Activated CD8-positive, alpha-beta T cell treated with anti-CD3 and anti-CD28 coated beads, Interleukin-2, amount 10 ng/mL, durations not matched to agents 7 days and 5 days (primary cell): ENCODE results near the gene FAM117A. TPM values are rescaled to one million over a fixed set of nuclear protein-coding genes. Genes with fewer than 3 reads are reported as not detected.
"Not testable (repeated sequence)": the region's sequence is repeated elsewhere in the genome, so short reads cannot be mapped to it uniquely, and the experiment has no call there.

Experiments used
- ATAC-seq: fragments of 150-1000 bp; cut with Tn5 transposase; one replicate; pipeline ENCODE4 v1.10.0; 2021; ENCODE audit warnings: moderate library complexity
- CTCF ChIA-PET: fragments of 350-600 bp; sonication (Branson Sonifier 250); formaldehyde crosslinking; loops from one replicate; lab custom pipeline; 2021; ENCODE audit warnings: antibody characterized with exemption; lab: Charles Lee
- POLR2A ChIA-PET: fragments of 350-600 bp; sonication (Branson Sonifier 250); formaldehyde crosslinking; loops from one replicate; lab custom pipeline; 2021; ENCODE audit warnings: antibody characterized with exemption; lab: Charles Lee
- DNase-seq: peaks from one replicate; pipeline ENCODE4 v3.0.0-alpha.2; 2020
- H3K27ac Mint-ChIP-seq: one replicate; pipeline ENCODE4 v1.8.0; 2021; ENCODE audit warnings: mild to moderate bottlenecking, mixed read lengths
- H3K27me3 Mint-ChIP-seq: one replicate; pipeline ENCODE4 v1.8.0; 2021; ENCODE audit warnings: low read depth, mixed read lengths
- H3K36me3 Mint-ChIP-seq: one replicate; pipeline ENCODE4 v1.8.0; 2021; ENCODE audit warnings: low read depth, mixed read lengths
- H3K4me1 Mint-ChIP-seq: one replicate; pipeline ENCODE4 v1.8.0; 2021; ENCODE audit warnings: low read depth, mixed read lengths
- H3K4me3 Mint-ChIP-seq: one replicate; pipeline ENCODE4 v1.8.0; 2021; ENCODE audit warnings: mild to moderate bottlenecking, mixed read lengths
- H3K9me3 Mint-ChIP-seq: one replicate; pipeline ENCODE4 v1.8.0; 2022; ENCODE audit warnings: mixed read lengths; ENCODE audit not compliant: insufficient read depth
- total RNA-seq, 2 experiments: library from RNA; stranded (reverse); gene quantifications; one replicate each; pipeline ENCODE4 v1.2.3, GENCODE V29; 2021

Gene FAM117A
- total RNA-seq, 2 experiments from 2014 or later = 20.8 to 23.5 TPM

DNA sequence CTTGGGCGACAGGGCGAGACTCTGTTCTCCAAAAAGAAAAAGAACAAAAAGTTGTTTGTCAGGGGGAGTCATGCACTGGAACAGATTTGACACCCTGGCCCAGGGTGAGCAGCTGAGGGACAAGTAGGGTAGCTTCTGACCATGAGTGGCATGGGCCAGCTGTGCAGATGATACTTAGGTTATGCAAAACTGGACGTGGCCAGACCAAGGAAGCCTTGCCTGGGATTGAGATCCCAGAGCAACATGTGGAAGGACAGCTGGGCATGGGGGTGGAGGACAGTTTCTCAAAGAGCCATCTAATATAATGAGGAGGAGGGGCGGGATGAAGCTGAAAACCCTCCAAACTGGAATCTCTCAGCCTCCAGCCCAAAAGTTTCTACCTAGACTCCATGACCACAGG is 36.6 kb downstream of the FAM117A start:
- peaks cover 51% of the 10 kb centered on the region for H3K36me3 Mint-ChIP-seq
- ATAC-seq = no peak
- H3K9me3 Mint-ChIP-seq = no peaks in the 10 kb centered on the region
- ChIA-PET POLR2A (interaction anchor here (1.3 kb wide), 1 partner anchor 12 kb away, joined by 4 read pairs; no protein-coding TSS in a partner anchor), CTCF (interaction anchor here (1.3 to 1.6 kb wide), 2 partner anchors 10 to 18 kb away, joined by 5 read pairs; no protein-coding TSS in a partner anchor)
- peak overlapping the region; percentile 34 for H3K27ac Mint-ChIP-seq
- DNase-seq = no peak
- H3K27me3 Mint-ChIP-seq = no peaks in the 10 kb centered on the region
- H3K4me3 Mint-ChIP-seq = no peak overlapping the region
- H3K4me1 Mint-ChIP-seq = peaks cover 34% of the 10 kb centered on the region

DNA sequence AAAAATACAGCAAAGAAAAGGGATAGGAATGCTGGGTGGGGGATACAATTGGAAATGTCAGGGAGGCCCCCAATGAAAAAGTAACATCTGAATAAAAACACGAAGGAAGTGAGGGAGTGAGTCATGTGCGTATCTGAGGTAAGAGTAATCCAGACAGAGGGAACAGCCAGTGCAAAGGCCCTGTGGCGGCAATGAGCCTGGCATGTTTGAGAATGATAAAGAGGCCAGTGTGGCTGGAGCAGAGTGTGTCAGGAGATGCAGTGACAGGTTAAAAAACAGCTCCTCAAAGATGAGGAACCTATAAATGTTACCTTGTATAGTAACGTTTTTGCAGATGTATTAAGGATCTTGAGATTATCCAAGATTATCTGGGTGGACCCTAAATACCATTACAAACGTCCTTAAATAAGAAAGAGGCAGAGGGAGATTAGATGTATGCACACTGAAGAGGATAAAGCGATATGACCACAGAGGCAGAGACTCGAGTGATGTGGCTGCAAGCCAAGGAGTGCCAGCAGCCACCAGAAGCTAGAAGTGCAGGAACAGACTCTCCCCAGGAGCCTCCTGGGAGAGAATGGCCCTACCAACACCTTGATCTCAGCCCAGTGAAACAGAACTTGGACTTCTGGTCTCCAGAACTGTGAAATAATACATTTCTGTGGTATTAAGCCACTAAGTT is 38.3 kb downstream of the FAM117A start:
- H3K4me3 Mint-ChIP-seq = no peak overlapping the region
- no peaks in the 10 kb centered on the region for H3K27me3 Mint-ChIP-seq
- ChIA-PET POLR2A (no interaction called here), CTCF (no interaction called here)
- peaks cover 27% of the 10 kb centered on the region for H3K4me1 Mint-ChIP-seq
- no peaks in the 10 kb centered on the region for H3K9me3 Mint-ChIP-seq
- DNase-seq = no peak
- peaks cover 44% of the 10 kb centered on the region for H3K36me3 Mint-ChIP-seq
- peak overlapping the region; percentile 26 for H3K27ac Mint-ChIP-seq
- no peak for ATAC-seq

DNA sequence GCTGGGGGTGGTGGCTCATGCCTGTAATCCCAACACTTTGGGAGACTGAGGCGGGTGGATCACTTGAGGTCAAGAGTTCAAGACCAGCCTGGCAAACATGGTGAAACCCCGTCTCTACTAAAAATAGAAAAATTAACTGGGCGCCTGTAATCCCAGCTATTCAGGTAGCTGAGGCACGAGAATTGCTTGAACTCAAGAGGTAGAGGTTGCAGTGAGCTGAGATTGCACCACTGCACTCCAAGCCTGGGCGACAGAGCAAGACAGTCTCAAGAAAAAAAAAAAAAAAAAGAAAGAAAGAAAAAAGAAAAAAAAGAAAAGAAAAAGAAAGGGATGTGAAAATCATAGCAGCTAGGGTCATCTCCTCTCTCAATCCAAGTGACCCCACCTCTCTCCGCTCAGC is 39.4 kb downstream of the FAM117A start:
- CTCF ChIA-PET, H3K27ac Mint-ChIP-seq, DNase-seq, ATAC-seq, H3K4me3 Mint-ChIP-seq, H3K27me3 Mint-ChIP-seq, H3K9me3 Mint-ChIP-seq: not testable (repeated sequence)
- peaks cover 43% of the 10 kb centered on the region for H3K36me3 Mint-ChIP-seq
- peaks cover 19% of the 10 kb centered on the region for H3K4me1 Mint-ChIP-seq
- POLR2A ChIA-PET = interaction anchor here (1.1 kb wide), 1 partner anchor 15 kb away, joined by 3 read pairs; no protein-coding TSS in a partner anchor

DNA sequence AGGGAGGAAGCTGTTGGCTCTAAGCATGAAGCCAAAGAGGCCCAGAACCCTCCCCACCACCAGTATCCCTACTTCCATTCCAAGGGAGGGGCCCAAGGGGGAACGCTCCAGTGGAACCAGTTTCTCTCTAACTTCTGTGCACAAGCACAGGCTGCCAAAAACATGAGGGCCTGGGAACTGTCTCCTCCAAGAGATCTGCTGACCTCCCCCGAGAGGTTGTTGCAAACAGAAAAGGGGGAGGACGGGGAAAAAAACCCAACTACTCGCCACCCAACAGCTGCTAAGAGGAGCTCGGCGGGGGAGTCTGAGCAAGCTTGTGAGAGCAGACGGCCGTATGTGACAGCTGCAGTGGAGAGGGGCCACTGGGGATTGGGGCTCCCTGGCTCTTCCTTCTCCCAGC is 40.5 kb downstream of the FAM117A start:
- DNase-seq (no peak), ATAC-seq (no peak)
- H3K9me3 Mint-ChIP-seq = no peaks in the 10 kb centered on the region
- peaks cover 10% of the 10 kb centered on the region for H3K4me1 Mint-ChIP-seq
- peaks cover 40% of the 10 kb centered on the region for H3K36me3 Mint-ChIP-seq
- no peaks in the 10 kb centered on the region for H3K27me3 Mint-ChIP-seq
- CTCF ChIA-PET = no interaction called here
- H3K27ac Mint-ChIP-seq = peak overlapping the region; percentile 29
- no peak overlapping the region for H3K4me3 Mint-ChIP-seq
- POLR2A ChIA-PET = interaction anchor here (1.1 kb wide), 1 partner anchor 16 kb away, joined by 3 read pairs; no protein-coding TSS in a partner anchor

DNA sequence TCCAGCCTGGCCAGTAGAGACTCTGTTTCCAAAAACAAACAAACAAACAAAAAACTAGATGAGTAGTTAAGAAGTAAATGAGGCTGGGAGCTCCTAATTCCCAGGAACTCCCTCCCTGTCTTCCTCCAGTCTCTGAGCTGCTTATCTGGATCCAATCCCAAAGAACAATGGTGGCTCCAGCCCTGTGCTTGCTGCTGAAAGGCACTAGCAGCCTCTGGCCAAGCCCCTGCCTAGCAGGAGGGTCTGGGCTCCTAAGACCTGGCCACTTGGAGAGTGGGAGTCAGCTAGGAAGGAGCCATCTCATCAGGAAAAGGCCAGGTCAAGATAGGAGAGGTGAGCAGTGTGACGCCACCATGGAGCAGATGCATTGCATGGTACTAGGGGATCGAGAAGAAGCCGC is 41.9 kb downstream of the FAM117A start:
- no peak for DNase-seq
- no peak overlapping the region for H3K4me3 Mint-ChIP-seq
- no peak for ATAC-seq
- CTCF ChIA-PET = interaction anchor here (1.2 to 1.6 kb wide), 2 partner anchors 14 to 152 kb away, joined by 3 to 7 read pairs; no protein-coding TSS in a partner anchor
- POLR2A ChIA-PET = interaction anchor here (1.1 kb wide), 1 partner anchor 13 kb away, joined by 3 read pairs; no protein-coding TSS in a partner anchor
- H3K27me3 Mint-ChIP-seq = no peaks in the 10 kb centered on the region
- peaks cover 43% of the 10 kb centered on the region for H3K36me3 Mint-ChIP-seq
- peak overlapping the region; percentile 3 for H3K27ac Mint-ChIP-seq
- H3K9me3 Mint-ChIP-seq = no peaks in the 10 kb centered on the region
- peaks cover 13% of the 10 kb centered on the region for H3K4me1 Mint-ChIP-seq

DNA sequence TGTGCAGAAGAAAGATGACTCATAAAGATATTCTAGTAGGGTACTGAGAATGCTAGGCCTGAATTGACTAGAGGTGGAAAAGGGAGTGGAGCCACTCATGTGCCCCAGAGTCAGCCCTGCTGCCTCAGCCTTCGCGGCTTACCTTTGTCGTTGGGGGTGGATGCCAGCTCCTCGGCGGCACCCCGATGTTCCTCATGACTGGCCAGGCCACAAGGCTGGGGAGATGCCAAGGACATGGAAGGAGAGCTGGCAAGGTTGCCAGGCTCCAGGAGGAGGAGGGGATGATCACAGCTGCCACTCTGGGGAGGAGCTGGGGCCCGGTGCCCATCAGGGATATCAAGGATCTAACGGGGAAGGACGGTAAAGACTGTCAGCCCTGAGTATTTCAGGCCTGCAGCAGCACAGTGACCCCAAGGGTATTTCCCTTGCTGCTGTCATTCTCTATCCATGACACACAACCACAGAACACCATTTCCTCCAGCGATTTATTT is 46.5 kb downstream of the FAM117A start:
- Mint-ChIP-seq H3K9me3 (no peaks in the 10 kb centered on the region), H3K4me3 (no peak overlapping the region), H3K4me1 (peaks cover 34% of the 10 kb centered on the region), H3K27ac (peak overlapping the region; percentile 73), H3K36me3 (peaks cover 56% of the 10 kb centered on the region), H3K27me3 (no peaks in the 10 kb centered on the region)
- ChIA-PET POLR2A (interaction anchor here (1.1 to 1.3 kb wide), 2 partner anchors 10 to 71 kb away, joined by 3 read pairs; partner anchors contain the start of genes KAT7 and SLC35B1), CTCF (interaction anchor here (0.6 to 2.0 kb wide), 5 partner anchors 9 to 282 kb away, joined by 4 to 9 read pairs (median 5); partner anchors contain the start of genes NXPH3 and SLC35B1)
- no peak for DNase-seq
- ATAC-seq = no peak

DNA sequence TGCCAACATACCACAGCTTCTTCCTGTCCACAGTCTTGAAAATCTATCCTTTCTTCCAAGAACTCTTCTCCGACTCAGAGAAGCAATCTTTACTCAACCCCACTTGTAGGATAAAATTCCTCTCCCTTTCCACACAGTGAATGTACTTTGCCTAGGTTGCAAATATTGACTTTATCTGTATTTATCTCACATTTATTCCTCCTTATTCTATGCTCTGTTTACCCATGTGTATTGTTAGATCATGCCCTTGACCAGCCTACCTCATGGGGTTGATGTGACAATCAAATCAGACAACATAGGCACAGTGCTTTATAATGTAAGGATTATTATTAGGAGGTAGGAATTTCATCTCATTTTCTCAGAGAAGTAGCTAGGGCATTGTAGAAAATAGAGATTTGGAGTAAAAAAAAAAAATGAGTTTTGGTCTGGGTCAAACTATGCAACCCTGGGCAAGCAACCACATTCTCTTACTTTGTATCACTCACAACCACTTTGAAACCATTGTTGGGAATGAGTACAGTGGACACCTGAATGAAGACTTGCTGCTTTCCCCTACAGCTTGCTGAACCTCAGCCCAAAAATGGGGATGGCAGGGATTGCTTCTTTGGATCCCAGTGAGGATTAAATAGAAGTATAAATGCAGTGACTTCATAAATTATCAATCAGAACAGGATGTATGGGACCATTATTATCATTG is 47.1 kb downstream of the FAM117A start:
- H3K27me3 Mint-ChIP-seq = no peaks in the 10 kb centered on the region
- H3K36me3 Mint-ChIP-seq = peaks cover 56% of the 10 kb centered on the region
- ChIA-PET CTCF (interaction anchor here (0.6 to 2.3 kb wide), 9 partner anchors 8 to 282 kb away, joined by 4 to 14 read pairs (median 6); partner anchors contain the start of genes NXPH3 and SLC35B1), POLR2A (interaction anchor here (0.6 to 1.3 kb wide), 3 partner anchors 9 to 71 kb away, joined by 3 read pairs; partner anchors contain the start of genes KAT7 and SLC35B1)
- H3K4me3 Mint-ChIP-seq = no peak overlapping the region
- peak overlapping the region; percentile 50 for H3K27ac Mint-ChIP-seq
- peaks cover 34% of the 10 kb centered on the region for H3K4me1 Mint-ChIP-seq
- H3K9me3 Mint-ChIP-seq = no peaks in the 10 kb centered on the region
- DNase-seq (no peak), ATAC-seq (no peak)

DNA sequence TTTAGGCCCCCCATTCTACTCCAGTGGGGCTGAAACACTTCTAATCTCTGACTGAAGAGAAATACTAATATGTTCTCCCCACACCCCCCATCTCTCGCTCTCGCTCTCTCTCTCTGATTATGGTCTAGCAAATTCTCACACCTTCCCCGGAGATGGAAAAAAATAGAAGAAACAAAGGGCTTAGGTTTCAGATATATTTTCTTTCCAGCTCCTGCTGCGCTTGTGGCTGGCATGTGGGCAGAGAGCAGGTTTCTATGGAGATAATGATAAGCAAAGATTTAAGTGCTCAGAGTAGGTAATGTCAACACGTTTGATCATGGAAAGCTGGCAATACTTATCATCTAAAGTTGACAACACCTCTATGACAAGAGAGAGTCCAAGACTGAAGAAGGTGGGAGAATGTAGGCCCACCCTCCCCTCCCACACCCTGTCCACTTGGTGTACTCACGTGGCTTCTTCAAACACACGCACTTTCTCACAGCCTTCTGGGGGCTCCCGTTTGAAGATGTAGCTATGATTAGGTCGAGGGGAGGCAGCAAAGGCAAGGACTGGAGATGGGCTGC is 48.1 kb downstream of the FAM117A start:
- no peaks in the 10 kb centered on the region for H3K27me3 Mint-ChIP-seq
- POLR2A ChIA-PET = interaction anchor here (0.6 to 1.8 kb wide), 8 partner anchors 12 to 72 kb away, joined by 3 to 10 read pairs (median 4); partner anchors contain the start of gene KAT7
- DNase-seq (peak; percentile 44), ATAC-seq (peak; percentile 70)
- peaks cover 34% of the 10 kb centered on the region for H3K4me1 Mint-ChIP-seq
- peaks cover 63% of the 10 kb centered on the region for H3K36me3 Mint-ChIP-seq
- CTCF ChIA-PET = interaction anchor here (1.0 to 2.3 kb wide), 15 partner anchors 9 to 159 kb away, joined by 3 to 17 read pairs (median 4); partner anchors contain the start of genes FAM117A and NXPH3
- H3K9me3 Mint-ChIP-seq = no peaks in the 10 kb centered on the region
- H3K4me3 Mint-ChIP-seq = no peak overlapping the region
- H3K27ac Mint-ChIP-seq = peak overlapping the region; percentile 50

DNA sequence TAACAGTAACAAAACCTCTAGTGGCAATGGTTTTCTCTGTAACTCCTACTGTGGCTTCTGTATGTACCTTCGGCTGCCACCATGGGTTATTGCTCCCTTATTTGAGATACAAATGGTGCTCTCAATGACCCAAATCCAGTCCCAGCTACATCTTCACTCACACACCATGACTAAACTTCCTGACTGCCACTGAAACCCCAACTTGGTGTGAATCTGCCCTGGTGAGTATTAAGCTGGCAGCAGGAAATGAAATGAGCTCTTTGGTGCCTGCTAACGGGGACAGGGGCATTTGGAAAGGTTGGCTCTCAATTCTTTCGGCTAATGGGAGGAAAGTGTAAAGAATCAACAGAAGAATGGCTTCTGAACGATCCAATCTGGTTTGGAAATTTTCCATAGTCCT is 48.7 kb downstream of the FAM117A start:
- H3K4me1 Mint-ChIP-seq = peaks cover 34% of the 10 kb centered on the region
- H3K27ac Mint-ChIP-seq = peak overlapping the region; percentile 50
- peak; percentile 51 for ATAC-seq
- peak; percentile 39 for DNase-seq
- no peaks in the 10 kb centered on the region for H3K27me3 Mint-ChIP-seq
- ChIA-PET CTCF (interaction anchor here (1.0 to 2.3 kb wide), 16 partner anchors 9 to 158 kb away, joined by 3 to 17 read pairs (median 4); partner anchors contain the start of genes FAM117A and NXPH3), POLR2A (interaction anchor here (0.6 to 1.8 kb wide), 8 partner anchors 13 to 73 kb away, joined by 3 to 10 read pairs (median 4); partner anchors contain the start of genes KAT7 and SPOP)
- no peaks in the 10 kb centered on the region for H3K9me3 Mint-ChIP-seq
- no peak overlapping the region for H3K4me3 Mint-ChIP-seq
- peaks cover 65% of the 10 kb centered on the region for H3K36me3 Mint-ChIP-seq

DNA sequence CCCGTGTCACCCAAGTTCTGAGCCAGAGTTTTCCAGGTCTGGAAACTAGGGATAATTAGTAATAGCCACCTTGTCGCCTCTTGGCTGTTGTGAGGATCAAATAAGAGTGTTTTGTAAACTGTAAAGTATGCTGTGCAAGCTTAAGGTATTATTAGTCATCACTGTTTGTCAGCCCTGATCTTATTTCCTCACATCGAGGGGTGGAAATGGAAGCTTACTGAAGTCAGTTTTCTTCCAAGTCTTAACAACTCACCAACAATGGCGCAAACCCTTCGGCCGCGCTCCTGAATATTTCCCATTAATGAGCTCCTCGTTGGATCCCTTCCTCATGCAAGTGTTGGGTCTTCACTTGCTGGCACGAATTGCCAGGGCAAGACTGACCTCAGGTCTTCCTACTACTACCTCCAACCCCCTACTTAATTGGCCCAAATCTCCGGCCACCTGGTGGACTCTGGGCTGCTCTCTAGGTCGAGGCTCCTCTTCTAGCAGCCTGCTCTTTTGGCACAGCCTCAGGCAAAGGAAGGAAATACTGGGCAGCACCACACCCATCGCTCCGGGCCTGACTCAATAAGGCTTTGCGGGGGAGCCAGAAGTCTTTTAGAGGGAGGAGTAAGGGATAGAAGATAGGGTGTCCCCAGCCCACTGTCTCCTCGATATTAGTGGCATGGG is 55.3 kb downstream of the FAM117A start:
- CTCF ChIA-PET = interaction anchor here (0.7 to 24.7 kb wide), 35 partner anchors 8 to 379 kb away, joined by 3 to 514 read pairs (median 5); partner anchors contain the start of genes FAM117A, KAT7, NXPH3 and PHB1
- Mint-ChIP-seq H3K4me3 (peak overlapping the region; percentile 94), H3K27me3 (no peaks in the 10 kb centered on the region), H3K4me1 (peaks cover 39% of the 10 kb centered on the region), H3K27ac (peak overlapping the region; percentile 97), H3K9me3 (no peaks in the 10 kb centered on the region), H3K36me3 (peaks cover 43% of the 10 kb centered on the region)
- POLR2A ChIA-PET = interaction anchor here (0.9 to 3.8 kb wide), 14 partner anchors 10 to 139 kb away, joined by 3 to 21 read pairs (median 5); partner anchors contain the start of genes FAM117A and KAT7
- no peak for DNase-seq
- ATAC-seq = no peak
